Measurements from ENCODE around the gene NSG1. TPM values are rescaled to one million over a fixed set of nuclear protein-coding genes. Genes with fewer than 3 reads are reported as not detected.

The NSG1 gene
- total RNA-seq, 3 donors from 2014 or later (not counting 1 experiment from before 2014, with no cell fraction given) = 1.2 to 5.8 TPM; not detected in 1

DNA sequence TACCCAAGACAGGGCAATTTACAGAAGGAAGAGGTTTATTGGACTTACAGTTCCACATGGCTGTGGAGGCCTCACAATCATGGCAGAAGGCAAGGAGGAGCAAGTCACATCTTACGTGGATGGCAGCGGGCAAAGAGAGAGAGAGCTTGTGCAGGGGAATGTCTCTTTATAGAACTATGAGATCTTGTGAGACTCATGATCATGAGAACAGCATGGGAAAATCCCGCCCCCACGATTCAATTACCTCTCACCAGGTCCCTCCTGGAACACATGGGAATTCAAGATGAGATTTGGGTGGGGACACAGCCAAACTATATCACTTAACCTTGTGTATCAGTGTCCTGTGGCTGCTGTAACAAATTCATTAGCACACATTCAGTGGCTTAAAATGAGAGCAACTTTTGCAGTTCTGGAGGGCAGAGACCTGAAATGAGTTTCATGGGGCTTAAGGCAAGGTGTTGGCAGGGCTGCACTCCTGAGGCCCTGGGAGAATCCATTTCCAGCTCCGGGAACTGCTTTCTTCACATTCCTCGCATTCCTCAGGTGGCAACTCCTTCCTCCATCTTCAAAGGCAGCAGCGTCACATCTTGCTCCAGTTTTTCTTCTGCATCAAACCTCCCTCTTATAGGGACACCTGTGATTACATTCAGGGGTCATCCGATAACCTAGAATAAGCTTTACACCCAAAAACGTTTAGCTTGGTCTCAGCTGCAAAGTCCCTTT lies 22.3 kb upstream of the NSG1 start:
- Mint-ChIP-seq H3K36me3 (no peaks in the 10 kb centered on the region), H3K9me3 (no peaks in the 10 kb centered on the region), H3K27me3 (ENCODE audit: low read depth in 2 of 2) (peaks cover 15 to 44% of the 10 kb centered on the region in 2 donors), H3K4me3 (no peak overlapping the region), H3K27ac (no peak overlapping the region), H3K4me1 (no peaks in the 10 kb centered on the region)
- no peak overlapping the region for H3K4me3 ChIP-seq (ENCODE audit: low read length)
- 86% methylated on average over 9 of the region's 9 CpGs for WGBS (ENCODE audit: insufficient coverage)
- intact Hi-C loops (cut with micrococcal nuclease) = no loop called here
- H3K27ac ChIP-seq (ENCODE audit: low read length) = no peak overlapping the region
- ATAC-seq (no peak), DNase-seq (no peak)
- TF ChIP-seq CTCF (IDR thresholded peaks at IDR 0.05) = no peak
- no peaks in the 10 kb centered on the region for H3K27me3 ChIP-seq (ENCODE audit: control insufficient read depth, insufficient read depth, low read length)
- H3K9me3 ChIP-seq (ENCODE audit: control insufficient read depth, insufficient read depth, low read length) = peaks cover 3% of the 10 kb centered on the region
- no peaks in the 10 kb centered on the region for H3K36me3 ChIP-seq (ENCODE audit: control insufficient read depth, insufficient read depth, low read length)
- peaks cover 7% of the 10 kb centered on the region for H3K4me1 ChIP-seq (ENCODE audit: control insufficient read depth, insufficient read depth, low read length)

- Histone ChIP-seq H3K27ac (ENCODE audit: low read length) (no peak overlapping the region), H3K4me3 (ENCODE audit: low read length) (no peak overlapping the region), H3K27me3 (ENCODE audit: control insufficient read depth, insufficient read depth, low read length) (no peaks in the 10 kb centered on the region), H3K9me3 (ENCODE audit: control insufficient read depth, insufficient read depth, low read length) (peaks cover 3% of the 10 kb centered on the region), H3K4me1 (ENCODE audit: control insufficient read depth, insufficient read depth, low read length) (no peaks in the 10 kb centered on the region), H3K36me3 (ENCODE audit: control insufficient read depth, insufficient read depth, low read length) (no peaks in the 10 kb centered on the region)
- H3K27me3 Mint-ChIP-seq (ENCODE audit: low read depth in 2 of 2) = peaks cover 14 to 18% of the 10 kb centered on the region in 2 donors
- DNase-seq = no peak
- no peak for TF ChIP-seq CTCF (IDR thresholded peaks at IDR 0.05)
- H3K27ac Mint-ChIP-seq = no peak overlapping the region
- no peaks in the 10 kb centered on the region for H3K9me3 Mint-ChIP-seq
- H3K36me3 Mint-ChIP-seq = no peaks in the 10 kb centered on the region
- 82% methylated on average over 11 of the region's 11 CpGs for WGBS (ENCODE audit: insufficient coverage)
- no peaks in the 10 kb centered on the region for H3K4me1 Mint-ChIP-seq
- H3K4me3 Mint-ChIP-seq = no peak overlapping the region
- intact Hi-C loops (cut with micrococcal nuclease) = no loop called here
- ATAC-seq = no peak
Observed at GRCh38 chr4:4368809-4369580, 17.9 kb upstream of the NSG1 start.

DNA sequence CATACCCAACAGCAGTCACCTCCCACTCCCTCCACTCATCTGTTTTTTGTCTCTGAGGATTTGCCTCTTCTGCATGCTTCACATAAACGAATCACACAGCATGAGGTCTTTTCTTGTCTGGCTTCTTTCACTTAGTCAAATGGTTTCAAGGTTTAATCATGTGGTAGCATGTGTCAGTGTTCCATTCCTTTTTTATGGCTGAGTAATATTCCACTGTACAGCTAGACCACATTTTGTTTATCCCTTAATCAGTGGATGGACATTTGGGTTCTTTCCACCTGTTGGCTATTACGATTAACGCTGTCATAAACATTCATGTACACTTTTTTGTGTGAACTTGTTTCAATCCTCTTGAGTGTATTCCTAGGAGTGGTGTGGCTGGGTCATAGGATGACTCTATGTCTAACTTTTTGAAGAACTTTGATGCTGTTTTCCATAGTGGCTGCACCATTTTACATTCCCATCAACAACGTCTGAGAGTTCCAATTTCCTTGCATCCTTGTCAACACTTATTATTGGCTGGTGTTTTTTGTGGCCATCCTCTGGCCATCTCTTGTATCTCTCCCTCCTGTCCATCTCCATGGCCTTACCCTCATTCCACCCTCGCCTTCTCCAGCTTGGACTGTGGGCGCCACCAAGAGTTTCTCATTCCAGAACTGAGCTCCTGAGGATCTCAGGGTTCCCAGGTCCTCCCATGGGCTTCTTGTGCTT lies 12.4 kb upstream of the NSG1 start:
- no peaks in the 10 kb centered on the region for H3K4me1 Mint-ChIP-seq
- 90% methylated on average over 6 of the region's 6 CpGs for WGBS (ENCODE audit: insufficient coverage)

More for the DNA sequence above, 12.4 kb upstream of the NSG1 start:
- Histone ChIP-seq H3K27ac (ENCODE audit: low read length) (no peak overlapping the region), H3K36me3 (ENCODE audit: control insufficient read depth, insufficient read depth, low read length) (no peaks in the 10 kb centered on the region), H3K27me3 (ENCODE audit: control insufficient read depth, insufficient read depth, low read length) (no peaks in the 10 kb centered on the region), H3K4me3 (ENCODE audit: low read length) (no peak overlapping the region), H3K4me1 (ENCODE audit: control insufficient read depth, insufficient read depth, low read length) (no peaks in the 10 kb centered on the region), H3K9me3 (ENCODE audit: control insufficient read depth, insufficient read depth, low read length) (no peaks in the 10 kb centered on the region)
- DNase-seq = no peak
- Mint-ChIP-seq H3K4me3 (no peak overlapping the region), H3K27me3 (ENCODE audit: low read depth in 2 of 2) (peaks cover 20 to 22% of the 10 kb centered on the region in 2 donors), H3K36me3 (no peaks in the 10 kb centered on the region), H3K27ac (no peak overlapping the region), H3K9me3 (peaks cover 2 to 3% of the 10 kb centered on the region in 2 donors)
- intact Hi-C loops (cut with micrococcal nuclease) = no loop called here
- no peak for TF ChIP-seq CTCF (IDR thresholded peaks at IDR 0.05)
- ATAC-seq = no peak
